Liver (tissue), 9 donors: ENCODE results near the gene ENAH. TPM values are rescaled to one million over a fixed set of nuclear protein-coding genes. Genes with fewer than 3 reads are reported as not detected.

Experiments used
- DNase-seq: peaks from one replicate; pipeline ENCODE4 v3.0.0-alpha.2; 2017; ENCODE audit warnings: low spot score
- H3K27ac ChIP-seq, 2 donors: one replicate each; pipeline ENCODE4 v1.7.0; 2013; ENCODE audit warnings: inconsistent platforms in 2 of 2, low read length in 2 of 2, control low read depth in 1 of 2, low read depth in 1 of 2, mild to moderate bottlenecking in 1 of 2
- H3K27me3 ChIP-seq, 4 donors: one replicate each; pipeline versions ENCODE4 v1.6.1 to v1.7.0; 2013; ENCODE audit warnings: low read length in 3 of 4, inconsistent platforms in 1 of 4, mild to moderate bottlenecking in 1 of 4, moderate library complexity in 1 of 4; ENCODE audit not compliant: control insufficient read depth in 4 of 4, insufficient read depth in 4 of 4
- H3K36me3 ChIP-seq, 4 donors: one replicate each; pipeline versions ENCODE4 v1.6.1 to v1.7.0; 2013; ENCODE audit warnings: low read length in 3 of 4, mild to moderate bottlenecking in 3 of 4, low read depth in 1 of 4, moderate library complexity in 1 of 4; ENCODE audit not compliant: control insufficient read depth in 4 of 4, insufficient read depth in 3 of 4
- H3K4me1 ChIP-seq, 4 donors: one replicate each; pipeline versions ENCODE4 v1.6.1 to v1.7.0; 2013; ENCODE audit warnings: low read length in 3 of 4, mild to moderate bottlenecking in 3 of 4, moderate library complexity in 1 of 4; ENCODE audit not compliant: control insufficient read depth in 4 of 4, insufficient read depth in 4 of 4
- H3K4me3 ChIP-seq, 3 donors: one replicate each; pipeline versions ENCODE4 v1.6.1 to v1.7.0; 2013; ENCODE audit warnings: low read length in 3 of 3, control low read depth in 1 of 3, low read depth in 1 of 3, mild to moderate bottlenecking in 1 of 3
- H3K9ac ChIP-seq, 2 donors: one replicate each; pipeline ENCODE4 v1.7.0; 2013; ENCODE audit warnings: low read length in 2 of 2, mild to moderate bottlenecking in 2 of 2, moderate library complexity in 2 of 2, control low read depth in 1 of 2, low read depth in 1 of 2
- H3K9me3 ChIP-seq, 4 donors: one replicate each; pipeline versions ENCODE4 v1.6.1 to v1.7.0; 2013; ENCODE audit warnings: low read length in 3 of 4; ENCODE audit not compliant: control insufficient read depth in 4 of 4
- CTCF ChIP-seq: fragments of 150-350 bp; IDR thresholded peaks from 2 replicates; pipeline ENCODE4 v1.5.1; 2017; ENCODE audit warnings: improper control_type of control experiment, low read depth, low read length; ENCODE audit not compliant: missing input control
- EGR1 ChIP-seq, 2 donors: IDR thresholded peaks; 2 replicates each; pipeline ENCODE4 v1.6.1; 2016 to 2018; ENCODE audit warnings: antibody characterized with exemption in 2 of 2, low read depth in 2 of 2
- FOXA1 ChIP-seq: IDR thresholded peaks from 2 replicates; pipeline ENCODE4 v1.6.1; 2016; ENCODE audit warnings: antibody characterized with exemption
- FOXA2 ChIP-seq: IDR thresholded peaks from 2 replicates; pipeline ENCODE4 v1.6.1; 2016; ENCODE audit warnings: antibody characterized with exemption
- GABPA ChIP-seq, 2 donors: IDR thresholded peaks in 1 of 2; conservative IDR thresholded peaks in 1 of 2; 2 replicates each; pipeline ENCODE4 v1.6.1; 2016; ENCODE audit warnings: antibody characterized with exemption in 2 of 2, mild to moderate bottlenecking in 1 of 2, moderate library complexity in 1 of 2
- HNF4A ChIP-seq, 2 donors: conservative IDR thresholded peaks; 2 replicates each; pipeline ENCODE4 v1.6.1; 2016; ENCODE audit warnings: antibody characterized with exemption in 2 of 2, mild to moderate bottlenecking in 2 of 2
- HNF4G ChIP-seq: IDR thresholded peaks from 2 replicates; pipeline ENCODE4 v1.6.1; 2016; ENCODE audit warnings: antibody characterized with exemption
- JUND ChIP-seq, 2 donors: IDR thresholded peaks; 2 replicates each; pipeline ENCODE4 v1.6.1; 2016; ENCODE audit warnings: antibody characterized with exemption in 2 of 2
- MAX ChIP-seq: IDR thresholded peaks from 2 replicates; pipeline ENCODE4 v1.6.1; 2016; ENCODE audit warnings: antibody characterized with exemption
- NR2F2 ChIP-seq: IDR thresholded peaks from 2 replicates; pipeline ENCODE4 v1.6.1; 2016; ENCODE audit warnings: antibody characterized with exemption
- RAD21 ChIP-seq, 2 donors: IDR thresholded peaks; 2 replicates each; pipeline ENCODE4 v1.6.1; 2016; ENCODE audit warnings: antibody characterized with exemption in 2 of 2, mild to moderate bottlenecking in 2 of 2
- REST ChIP-seq: IDR thresholded peaks from 2 replicates; pipeline ENCODE4 v1.6.1; 2016; ENCODE audit warnings: antibody characterized with exemption, mild to moderate bottlenecking
- RXRA ChIP-seq, 2 donors: IDR thresholded peaks; 2 replicates each; pipeline ENCODE4 v1.6.1; 2017 to 2018; ENCODE audit warnings: antibody characterized with exemption in 2 of 2, mild to moderate bottlenecking in 1 of 2
- SP1 ChIP-seq: IDR thresholded peaks from 2 replicates; pipeline ENCODE4 v1.6.1; 2018; ENCODE audit warnings: antibody characterized with exemption, mild to moderate bottlenecking
- TAF1 ChIP-seq: conservative IDR thresholded peaks from 2 replicates; pipeline ENCODE4 v1.6.1; 2016; ENCODE audit warnings: antibody characterized with exemption, mild to moderate bottlenecking
- YY1 ChIP-seq: IDR thresholded peaks from 2 replicates; pipeline ENCODE4 v1.6.1; 2016; ENCODE audit warnings: antibody characterized with exemption, mild to moderate bottlenecking
- ZBTB33 ChIP-seq: IDR thresholded peaks from 2 replicates; pipeline ENCODE4 v1.6.1; 2016; ENCODE audit warnings: antibody characterized with exemption
- WGBS: extraction: QIAGEN DNeasy Blood & Tissue Kit; methylation state at CpG from one replicate; pipeline ENCODE4 v1.1.7; 2013; 5-methylcytosine and 5-hydroxymethylcytosine counted together
- polyA plus RNA-seq, 2 donors: library from polyadenylated mRNA; stranded (reverse) in 1 of 2; unstranded in 1 of 2; fragments of 200-250 nt in 1 of 2; fragments of >200 nt in 1 of 2; fragmentation: Nextera tagmentation in 1 of 2; extraction: Ambion mirVana in 1 of 2; gene quantifications; one replicate each; pipeline versions ENCODE4 v1.2.1 to v1.2.3, GENCODE V29; 2013 to 2015
- total RNA-seq, 2 donors: library from RNA; depleted of rRNA; stranded (reverse); fragments of >200 nt; gene quantifications; one replicate each; pipeline ENCODE4 v1.2.3, GENCODE V29; 2014
- donor health status: healthy.
- donor health status: healthy.
- donor health status: healthy.
- donor health status: healthy.
- donor health status: healthy.

Gene ENAH
- total and polyA plus RNA-seq, 4 donors: 2.8 to 8.4 (median 4.5) TPM

GRCh38 chr1:225681231-225681630, 28.3 kb upstream of the ENAH start:
- DNase-seq: no peak
- no peaks in the 10 kb centered on the region for H3K9me3 ChIP-seq
- H3K4me3 ChIP-seq: no peak overlapping the region
- 76% methylated on average over 2 of the region's 2 CpGs for WGBS
- no peak overlapping the region for H3K9ac ChIP-seq
- H3K27ac ChIP-seq: no peak overlapping the region
- H3K36me3 ChIP-seq: no peaks in the 10 kb centered on the region
- H3K4me1 ChIP-seq: no peaks in the 10 kb centered on the region
- TF ChIP-seq REST: no peak
- no peak for TF ChIP-seq FOXA2
- no peak for TF ChIP-seq NR2F2
- no peak for TF ChIP-seq JUND (IDR thresholded peaks at IDR 0.05)
- TF ChIP-seq CTCF: no peak
- TF ChIP-seq RAD21 (IDR thresholded peaks at IDR 0.05): no peak
- peaks cover 0 to 3% (median 0%) of the 10 kb centered on the region in 4 donors for H3K27me3 ChIP-seq

- H3K27me3 ChIP-seq: peaks cover 0 to 3% (median 0%) of the 10 kb centered on the region in 4 donors
- H3K9ac ChIP-seq: no peak overlapping the region
- H3K9me3 ChIP-seq: no peaks in the 10 kb centered on the region
- H3K4me3 ChIP-seq: no peak overlapping the region
- 92% methylated on average over 2 of the region's 2 CpGs for WGBS
- no peak for TF ChIP-seq FOXA2
- no peak overlapping the region for H3K27ac ChIP-seq
- DNase-seq: no peak
- no peaks in the 10 kb centered on the region for H3K36me3 ChIP-seq
- H3K4me1 ChIP-seq: no peaks in the 10 kb centered on the region
Observed at GRCh38 chr1:225678545-225678944, 25.6 kb upstream of the ENAH start.

- H3K27ac ChIP-seq: no peak overlapping the region
- no peaks in the 10 kb centered on the region for H3K9me3 ChIP-seq
- no peaks in the 10 kb centered on the region for H3K36me3 ChIP-seq
- H3K4me3 ChIP-seq: no peak overlapping the region
- peaks cover 0 to 3% (median 0%) of the 10 kb centered on the region in 4 donors for H3K27me3 ChIP-seq
- no peak for DNase-seq
- no peak overlapping the region for H3K9ac ChIP-seq
- no peaks in the 10 kb centered on the region for H3K4me1 ChIP-seq
- WGBS: 46% methylated on average over 40 of the region's 40 CpGs
- no peak for TF ChIP-seq HNF4G
- no peak for TF ChIP-seq HNF4A (conservative IDR thresholded peaks at IDR 0.05)
- no peak for TF ChIP-seq FOXA2
- no peak for TF ChIP-seq RAD21 (IDR thresholded peaks at IDR 0.05)
- TF ChIP-seq CTCF: no peak
- TF ChIP-seq NR2F2: no peak
- no peak for TF ChIP-seq TAF1
- no peak for TF ChIP-seq MAX
- no peak for TF ChIP-seq ZBTB33
- no peak for TF ChIP-seq FOXA1
- no peak for TF ChIP-seq EGR1 (IDR thresholded peaks at IDR 0.05; ENCODE audit: low read depth in 2 of 2)
- no peak for TF ChIP-seq RXRA (IDR thresholded peaks at IDR 0.05)
- no peak for TF ChIP-seq YY1
- TF ChIP-seq GABPA (IDR thresholded peaks at IDR 0.05 in 1 of 2, conservative IDR thresholded peaks at IDR 0.05 in 1 of 2): no peak
- TF ChIP-seq SP1: no peak
Observed at GRCh38 chr1:225677350-225678124, 24.6 kb upstream of the ENAH start.
